A673 (cell line): Measurements from ENCODE around the gene ALDH1A3.

Source experiments
- EZH2 ChIP-seq: fragments of 200-600 bp; sonication (generic); IDR thresholded peaks from 2 replicates; pipeline ENCODE4 v1.6.1; 2017; ENCODE audit warnings: borderline replicate concordance, low read depth, mild to moderate bottlenecking, mixed read lengths, antibody characterized with exemption, low read length; ENCODE audit not compliant: poor library complexity, severe bottlenecking
- TF ChIP-seq, protein P1 (sequence below): fragments of 300-800, 200-600 bp; sonication (generic); conservative IDR thresholded peaks from 2 replicates; pipeline ENCODE4 v1.5.1; 2017; ENCODE audit warnings: low read depth, mild to moderate bottlenecking, antibody characterized with exemption, low read length, moderate library complexity, mixed read lengths

DNA sequence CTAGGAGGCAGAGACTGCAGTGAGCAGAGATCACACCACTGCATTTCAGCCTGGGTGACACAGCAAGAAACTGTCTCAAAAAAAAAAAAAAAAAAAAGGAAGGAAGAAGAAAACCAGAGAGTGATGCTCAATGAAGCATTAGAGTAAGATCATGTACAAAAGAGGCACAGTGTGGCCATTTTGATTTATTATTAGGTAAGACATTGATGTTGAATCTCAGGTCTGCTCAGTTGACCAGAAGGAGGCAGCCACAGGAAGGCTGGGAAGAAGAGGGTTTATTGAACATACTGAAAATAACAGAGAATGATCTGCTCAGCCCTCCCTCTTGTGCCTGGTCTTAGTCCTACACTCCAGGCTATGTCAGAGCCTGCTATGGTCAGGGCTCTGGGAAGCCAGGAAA, 55.1 kb downstream of the ALDH1A3 start:
- TF ChIP-seq, protein P1, sequence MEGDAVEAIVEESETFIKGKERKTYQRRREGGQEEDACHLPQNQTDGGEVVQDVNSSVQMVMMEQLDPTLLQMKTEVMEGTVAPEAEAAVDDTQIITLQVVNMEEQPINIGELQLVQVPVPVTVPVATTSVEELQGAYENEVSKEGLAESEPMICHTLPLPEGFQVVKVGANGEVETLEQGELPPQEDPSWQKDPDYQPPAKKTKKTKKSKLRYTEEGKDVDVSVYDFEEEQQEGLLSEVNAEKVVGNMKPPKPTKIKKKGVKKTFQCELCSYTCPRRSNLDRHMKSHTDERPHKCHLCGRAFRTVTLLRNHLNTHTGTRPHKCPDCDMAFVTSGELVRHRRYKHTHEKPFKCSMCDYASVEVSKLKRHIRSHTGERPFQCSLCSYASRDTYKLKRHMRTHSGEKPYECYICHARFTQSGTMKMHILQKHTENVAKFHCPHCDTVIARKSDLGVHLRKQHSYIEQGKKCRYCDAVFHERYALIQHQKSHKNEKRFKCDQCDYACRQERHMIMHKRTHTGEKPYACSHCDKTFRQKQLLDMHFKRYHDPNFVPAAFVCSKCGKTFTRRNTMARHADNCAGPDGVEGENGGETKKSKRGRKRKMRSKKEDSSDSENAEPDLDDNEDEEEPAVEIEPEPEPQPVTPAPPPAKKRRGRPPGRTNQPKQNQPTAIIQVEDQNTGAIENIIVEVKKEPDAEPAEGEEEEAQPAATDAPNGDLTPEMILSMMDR: no peak
- no peak for TF ChIP-seq EZH2
